Keratinocyte (primary cell): ENCODE results near the gene GGACT. TPM values are rescaled to one million over a fixed set of nuclear protein-coding genes. Genes with fewer than 3 reads are reported as not detected.

ENCODE experiments used
- DNase-seq: peaks from one replicate; pipeline ENCODE4 v3.0.0-alpha.2; 2011; ENCODE audit warnings: low read depth, missing footprints, low spot score
- FAIRE-seq: peaks from 2 replicates; lab custom pipeline; 2011; peaks lifted over from hg19 to GRCh38; lab: Jason Lieb, UNC
- H2AFZ ChIP-seq: 2 replicates; pipeline ENCODE4 v1.6.0; 2012; ENCODE audit warnings: low read length, control low read depth, inconsistent platforms; ENCODE audit not compliant: control insufficient read depth
- H3K27ac ChIP-seq: 2 replicates; pipeline ENCODE4 v1.5.1; 2011; ENCODE audit warnings: low read length; ENCODE audit not compliant: control insufficient read depth, insufficient read depth
- H3K27me3 ChIP-seq: 3 replicates; pipeline ENCODE4 v1.6.0; 2011; ENCODE audit warnings: low read length; ENCODE audit not compliant: control insufficient read depth, insufficient read depth; ENCODE audit errors: extremely low read depth
- H3K36me3 ChIP-seq, 2 experiments: 2 replicates in 1 of 2; 3 replicates in 1 of 2; pipeline ENCODE4 v1.5.1; 2011; ENCODE audit warnings: low read length in 2 of 2, mild to moderate bottlenecking in 1 of 2; ENCODE audit not compliant: control insufficient read depth in 2 of 2, insufficient read depth in 2 of 2; ENCODE audit errors: extremely low read depth in 1 of 2
- H3K4me1 ChIP-seq: 3 replicates; pipeline ENCODE4 v1.5.1; 2011; ENCODE audit warnings: low read length; ENCODE audit not compliant: control insufficient read depth, insufficient read depth; ENCODE audit errors: extremely low read depth
- H3K4me2 ChIP-seq: 3 replicates; pipeline ENCODE4 v1.6.0; 2011; ENCODE audit warnings: low read depth, low read length; ENCODE audit not compliant: control insufficient read depth, insufficient read depth; ENCODE audit errors: extremely low read depth
- H3K4me3 ChIP-seq, 3 experiments: fragments of 200-600 bp in 1 of 3; sonication (generic) in 1 of 3; 2 replicates in 2 of 3; 3 replicates in 1 of 3; pipeline ENCODE4 v1.5.1; 2011 to 2016; ENCODE audit warnings: low read length in 3 of 3, mild to moderate bottlenecking in 3 of 3, control low read depth in 2 of 3, inconsistent platforms in 1 of 3, low read depth in 1 of 3, mixed read lengths in 1 of 3, mixed run types in 1 of 3, moderate library complexity in 1 of 3; ENCODE audit not compliant: control insufficient read depth in 2 of 3, insufficient read depth in 2 of 3; ENCODE audit errors: extremely low read depth in 1 of 3
- H3K79me2 ChIP-seq: 2 replicates; pipeline ENCODE4 v1.6.0; 2012; ENCODE audit warnings: low read length; ENCODE audit not compliant: control insufficient read depth, insufficient read depth
- H3K9ac ChIP-seq: 3 replicates; pipeline ENCODE4 v1.6.0; 2011; ENCODE audit warnings: low read length; ENCODE audit not compliant: control insufficient read depth, insufficient read depth; ENCODE audit errors: extremely low read depth
- H3K9me1 ChIP-seq: 3 replicates; pipeline ENCODE4 v1.6.0; 2011; ENCODE audit warnings: low read length; ENCODE audit not compliant: control insufficient read depth, insufficient read depth; ENCODE audit errors: extremely low read depth
- H3K9me3 ChIP-seq: 2 replicates; pipeline ENCODE4 v1.5.1; 2012; ENCODE audit warnings: low read depth, low read length; ENCODE audit not compliant: control insufficient read depth
- H4K20me1 ChIP-seq: 3 replicates; pipeline ENCODE4 v1.6.0; 2011; ENCODE audit warnings: low read length; ENCODE audit not compliant: control insufficient read depth, insufficient read depth; ENCODE audit errors: extremely low read depth
- EZH2 ChIP-seq: IDR thresholded peaks from one replicate; pipeline ENCODE4 v1.6.1; 2012; ENCODE audit warnings: inconsistent platforms, mild to moderate bottlenecking, low read length, moderate library complexity
- dilution Hi-C: fragments of 300-500 bp; cut with MboI; formaldehyde crosslinking; loops from one replicate; pipeline ENCODE4 v1.7.0; 2020; ENCODE audit warnings: low sequenced_read_pairs; ENCODE audit not compliant: extremely low pct_ligation_motif_present
- polyA plus RNA-seq, 5 experiments: library from polyadenylated mRNA; depleted of rRNA in 3 of 5; stranded (reverse) in 3 of 5; stranded (forward) in 1 of 5; unstranded in 1 of 5; fragments of >200 nt; gene quantifications; 1 replicate in 1 of 5; 2 replicates in 3 of 5; 3 replicates in 1 of 5; pipeline versions ENCODE4 v1.2.1 to v1.2.3, GENCODE V29; 2011 to 2012; ENCODE audit warnings: missing spikeins in 2 of 5, low read depth in 1 of 5, low replicate concordance in 1 of 5
- TF ChIP-seq, protein P1 (sequence below), 3 experiments: IDR thresholded peaks in 1 of 3; conservative IDR thresholded peaks in 1 of 3; optimal IDR thresholded peaks in 1 of 3; 2 replicates in 2 of 3; 3 replicates in 1 of 3; pipeline versions ENCODE3 to v1.5.1; 2011; ENCODE audit warnings: low read length in 3 of 3, mild to moderate bottlenecking in 3 of 3, moderate library complexity in 2 of 3, control low read depth in 1 of 3, inconsistent platforms in 1 of 3; ENCODE audit not compliant: insufficient read depth in 2 of 3; ENCODE audit errors: extremely low read depth in 1 of 3

The GGACT gene
- polyA plus RNA-seq, 1 donor (not counting 4 experiments of a cell fraction or from before 2014, with no cell fraction given): 8.2 TPM

DNA sequence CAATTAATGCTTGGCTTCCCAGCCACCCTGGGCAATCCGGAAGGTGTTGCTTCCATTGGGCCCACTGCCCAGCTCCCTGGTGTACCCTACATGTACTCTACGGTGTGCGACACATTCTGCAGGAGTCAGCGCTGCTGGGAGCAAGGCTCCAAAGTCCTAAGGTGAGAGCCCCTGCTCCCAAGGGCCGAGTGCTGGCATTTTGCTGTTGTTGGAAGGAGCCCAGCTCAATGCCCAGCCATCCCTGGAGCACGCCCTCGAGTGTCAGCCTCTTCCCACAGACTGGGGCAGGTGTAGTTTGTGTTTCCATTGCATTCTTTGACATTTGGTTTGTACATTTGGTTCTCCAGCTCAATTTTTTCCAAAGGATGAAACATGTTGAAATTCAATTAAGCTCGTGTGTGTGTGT is 64.6 kb downstream of the GGACT start:
- no peak for TF ChIP-seq EZH2
- TF ChIP-seq, protein P1, sequence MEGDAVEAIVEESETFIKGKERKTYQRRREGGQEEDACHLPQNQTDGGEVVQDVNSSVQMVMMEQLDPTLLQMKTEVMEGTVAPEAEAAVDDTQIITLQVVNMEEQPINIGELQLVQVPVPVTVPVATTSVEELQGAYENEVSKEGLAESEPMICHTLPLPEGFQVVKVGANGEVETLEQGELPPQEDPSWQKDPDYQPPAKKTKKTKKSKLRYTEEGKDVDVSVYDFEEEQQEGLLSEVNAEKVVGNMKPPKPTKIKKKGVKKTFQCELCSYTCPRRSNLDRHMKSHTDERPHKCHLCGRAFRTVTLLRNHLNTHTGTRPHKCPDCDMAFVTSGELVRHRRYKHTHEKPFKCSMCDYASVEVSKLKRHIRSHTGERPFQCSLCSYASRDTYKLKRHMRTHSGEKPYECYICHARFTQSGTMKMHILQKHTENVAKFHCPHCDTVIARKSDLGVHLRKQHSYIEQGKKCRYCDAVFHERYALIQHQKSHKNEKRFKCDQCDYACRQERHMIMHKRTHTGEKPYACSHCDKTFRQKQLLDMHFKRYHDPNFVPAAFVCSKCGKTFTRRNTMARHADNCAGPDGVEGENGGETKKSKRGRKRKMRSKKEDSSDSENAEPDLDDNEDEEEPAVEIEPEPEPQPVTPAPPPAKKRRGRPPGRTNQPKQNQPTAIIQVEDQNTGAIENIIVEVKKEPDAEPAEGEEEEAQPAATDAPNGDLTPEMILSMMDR (optimal IDR thresholded peaks at IDR 0.05 in 1 of 3, IDR thresholded peaks at IDR 0.05 in 1 of 3, conservative IDR thresholded peaks at IDR 0.05 in 1 of 3; ENCODE audit: extremely low read depth in 1 of 3, insufficient read depth in 2 of 3, low read length in 3 of 3): no peak
- dilution Hi-C loops: no loop called here
- no peaks in the 10 kb centered on the region for H4K20me1 ChIP-seq
- no peak overlapping the region for H3K27ac ChIP-seq
- no peak overlapping the region for H2AFZ ChIP-seq
- DNase-seq (no peak), FAIRE-seq (no peak)
- no peak overlapping the region for H3K4me2 ChIP-seq
- H3K9me1 ChIP-seq: no peaks in the 10 kb centered on the region
- H3K27me3 ChIP-seq: no peaks in the 10 kb centered on the region
- H3K4me1 ChIP-seq: no peaks in the 10 kb centered on the region
- H3K79me2 ChIP-seq: no peaks in the 10 kb centered on the region
- H3K9ac ChIP-seq: no peak overlapping the region
- peaks cover 0 to 3% of the 10 kb centered on the region in 2 experiments for H3K36me3 ChIP-seq
- no peaks in the 10 kb centered on the region for H3K9me3 ChIP-seq
- no peak overlapping the region for H3K4me3 ChIP-seq

DNA sequence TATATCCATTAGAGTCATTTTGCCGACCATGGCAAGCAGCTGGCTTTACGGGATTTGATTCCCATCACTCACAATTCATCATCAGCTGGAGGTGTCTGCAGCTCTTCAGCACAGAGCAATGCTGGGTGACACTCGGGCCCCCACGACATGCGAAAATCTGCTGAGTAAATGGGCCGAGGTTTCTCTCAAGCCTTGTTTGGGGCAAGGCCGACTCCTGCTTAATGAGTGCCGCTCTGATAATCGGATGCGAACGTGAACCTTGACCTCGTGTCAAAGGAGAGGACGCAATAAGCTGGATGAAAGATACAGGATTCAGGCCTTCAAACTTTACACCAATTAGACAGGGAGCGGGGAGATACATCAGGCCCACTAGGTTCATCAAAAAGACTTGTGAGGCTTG is 65.2 kb downstream of the GGACT start:
- H3K27me3 ChIP-seq: no peaks in the 10 kb centered on the region
- H4K20me1 ChIP-seq: no peaks in the 10 kb centered on the region
- H3K4me3 ChIP-seq: no peak overlapping the region
- no peak overlapping the region for H3K4me2 ChIP-seq
- DNase-seq (no peak), FAIRE-seq (no peak)
- H3K36me3 ChIP-seq: peaks cover 0 to 3% of the 10 kb centered on the region in 2 experiments
- H2AFZ ChIP-seq: no peak overlapping the region
- no peak overlapping the region for H3K9ac ChIP-seq
- H3K9me3 ChIP-seq: no peaks in the 10 kb centered on the region
- no peaks in the 10 kb centered on the region for H3K4me1 ChIP-seq
- H3K79me2 ChIP-seq: no peaks in the 10 kb centered on the region
- no peaks in the 10 kb centered on the region for H3K9me1 ChIP-seq
- no peak overlapping the region for H3K27ac ChIP-seq
- TF ChIP-seq, protein P1 (optimal IDR thresholded peaks at IDR 0.05 in 1 of 3, IDR thresholded peaks at IDR 0.05 in 1 of 3, conservative IDR thresholded peaks at IDR 0.05 in 1 of 3; ENCODE audit: extremely low read depth in 1 of 3, insufficient read depth in 2 of 3, low read length in 3 of 3): no peak
- TF ChIP-seq EZH2: no peak
- dilution Hi-C loops: no loop called here
